ENCODE results near the gene LARP4B.

DNA sequence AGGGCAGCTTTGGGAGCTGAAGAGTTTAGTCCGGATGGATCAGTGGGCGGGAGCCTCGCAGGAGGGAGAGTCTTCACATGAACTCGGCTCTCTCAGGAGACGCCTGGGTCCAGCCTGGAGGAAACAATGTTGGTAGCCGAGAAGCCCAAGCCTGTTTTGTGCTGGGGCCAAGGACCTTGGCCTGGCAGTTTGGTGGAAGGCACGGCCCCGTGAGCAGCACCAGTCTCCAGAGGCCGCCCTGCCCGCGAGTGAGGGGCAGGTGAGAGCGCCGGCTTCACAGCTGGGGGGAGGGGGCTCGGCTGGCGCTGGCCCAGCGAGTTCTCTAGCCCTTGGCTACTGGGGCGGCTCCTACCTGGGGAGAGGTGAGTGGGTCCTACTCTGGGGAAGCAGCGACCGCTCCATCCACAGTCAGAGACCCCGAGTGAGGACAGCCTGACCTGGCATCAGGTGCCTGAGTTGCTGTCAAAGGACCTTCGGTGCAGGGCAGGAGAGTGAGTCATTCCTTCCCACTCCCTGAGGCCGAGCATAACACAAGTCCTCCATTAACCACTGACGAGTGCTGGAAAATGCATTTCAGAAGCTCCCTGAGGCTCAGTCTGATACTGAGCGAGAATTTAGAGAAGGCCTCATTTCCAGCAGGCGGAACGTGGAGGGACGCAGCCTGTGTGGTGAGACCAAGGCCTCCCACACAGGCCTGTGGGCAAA, 152.7 kb downstream of the LARP4B start:
- TF ChIP-seq, protein P1, sequence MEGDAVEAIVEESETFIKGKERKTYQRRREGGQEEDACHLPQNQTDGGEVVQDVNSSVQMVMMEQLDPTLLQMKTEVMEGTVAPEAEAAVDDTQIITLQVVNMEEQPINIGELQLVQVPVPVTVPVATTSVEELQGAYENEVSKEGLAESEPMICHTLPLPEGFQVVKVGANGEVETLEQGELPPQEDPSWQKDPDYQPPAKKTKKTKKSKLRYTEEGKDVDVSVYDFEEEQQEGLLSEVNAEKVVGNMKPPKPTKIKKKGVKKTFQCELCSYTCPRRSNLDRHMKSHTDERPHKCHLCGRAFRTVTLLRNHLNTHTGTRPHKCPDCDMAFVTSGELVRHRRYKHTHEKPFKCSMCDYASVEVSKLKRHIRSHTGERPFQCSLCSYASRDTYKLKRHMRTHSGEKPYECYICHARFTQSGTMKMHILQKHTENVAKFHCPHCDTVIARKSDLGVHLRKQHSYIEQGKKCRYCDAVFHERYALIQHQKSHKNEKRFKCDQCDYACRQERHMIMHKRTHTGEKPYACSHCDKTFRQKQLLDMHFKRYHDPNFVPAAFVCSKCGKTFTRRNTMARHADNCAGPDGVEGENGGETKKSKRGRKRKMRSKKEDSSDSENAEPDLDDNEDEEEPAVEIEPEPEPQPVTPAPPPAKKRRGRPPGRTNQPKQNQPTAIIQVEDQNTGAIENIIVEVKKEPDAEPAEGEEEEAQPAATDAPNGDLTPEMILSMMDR (IDR thresholded peaks at IDR 0.05): no peak
- no peak for TF ChIP-seq POLR2A (IDR thresholded peaks at IDR 0.05)
- TF ChIP-seq EP300 (IDR thresholded peaks at IDR 0.05): no peak
- no peak for TF ChIP-seq POLR2AphosphoS5 (IDR thresholded peaks at IDR 0.05)

Measured in stomach (tissue), 4 donors.